HG02588 (cell line): ENCODE data around the gene FRMPD4.

Source experiments
- ATAC-seq: cut with Tn5 transposase; IDR thresholded peaks from one replicate; pipeline ENCODE4 v1.9.1; 2021; ENCODE audit warnings: mild to moderate bottlenecking, moderate library complexity; ENCODE audit not compliant: unreplicated experiment

Gene FRMPD4

DNA sequence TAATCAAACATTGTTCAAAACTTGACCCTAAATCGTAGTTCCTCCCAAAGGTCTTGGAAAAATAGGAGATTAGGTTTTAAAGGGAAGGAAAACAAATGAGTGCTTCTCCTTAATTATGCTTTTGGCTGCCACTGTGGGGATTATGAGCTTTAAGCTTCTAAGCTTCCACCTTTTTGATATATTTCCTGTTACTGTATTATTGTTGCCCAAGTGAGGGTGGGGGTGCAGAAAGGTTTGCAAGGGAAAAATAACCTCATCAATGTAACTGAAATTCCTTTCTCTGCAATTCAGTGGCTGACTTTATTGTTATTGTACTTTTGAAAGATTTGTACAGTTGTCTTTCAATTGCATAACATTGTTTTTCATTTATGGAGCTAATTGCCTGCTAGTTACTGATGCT, 285.1 kb downstream of the FRMPD4 start:
- no peak for ATAC-seq

DNA sequence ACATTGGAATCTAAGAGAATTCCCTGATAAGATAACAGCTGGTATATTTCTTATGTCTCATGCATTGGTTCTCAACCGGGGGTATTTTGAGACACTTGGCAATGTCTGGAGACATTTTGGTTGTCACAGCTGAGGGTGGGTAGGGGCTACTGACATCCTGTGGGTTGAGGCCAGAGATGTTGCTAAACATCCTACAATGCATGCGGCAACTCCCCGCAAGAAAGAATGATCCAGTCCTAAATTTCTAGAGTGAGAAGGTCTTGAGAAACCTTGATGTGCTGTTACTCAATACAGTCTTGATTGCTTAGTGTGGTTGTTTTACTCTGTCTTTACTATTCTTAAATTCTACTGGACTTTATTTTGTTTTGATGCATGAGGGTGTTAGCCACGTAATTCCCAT, 287.2 kb downstream of the FRMPD4 start:
- no peak for ATAC-seq

DNA sequence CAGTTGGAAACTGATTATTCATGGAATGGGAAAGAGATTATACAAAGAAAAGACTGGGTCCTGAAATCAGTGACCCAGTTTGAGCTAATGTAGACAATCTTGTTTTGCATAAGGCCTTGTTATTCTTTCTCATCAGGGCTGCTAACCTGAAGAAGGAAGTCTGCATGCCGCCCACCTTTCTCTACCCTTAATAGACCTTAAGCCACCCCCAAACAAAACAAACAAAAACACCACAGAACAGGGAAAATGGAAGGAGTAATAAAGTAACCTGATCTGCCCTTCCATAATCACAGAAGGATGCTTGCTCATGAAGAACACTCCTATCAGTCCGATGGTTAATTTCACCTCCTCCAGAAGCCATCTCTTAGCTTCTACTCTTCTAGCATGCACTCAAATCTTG, 288.1 kb downstream of the FRMPD4 start:
- no peak for ATAC-seq

DNA sequence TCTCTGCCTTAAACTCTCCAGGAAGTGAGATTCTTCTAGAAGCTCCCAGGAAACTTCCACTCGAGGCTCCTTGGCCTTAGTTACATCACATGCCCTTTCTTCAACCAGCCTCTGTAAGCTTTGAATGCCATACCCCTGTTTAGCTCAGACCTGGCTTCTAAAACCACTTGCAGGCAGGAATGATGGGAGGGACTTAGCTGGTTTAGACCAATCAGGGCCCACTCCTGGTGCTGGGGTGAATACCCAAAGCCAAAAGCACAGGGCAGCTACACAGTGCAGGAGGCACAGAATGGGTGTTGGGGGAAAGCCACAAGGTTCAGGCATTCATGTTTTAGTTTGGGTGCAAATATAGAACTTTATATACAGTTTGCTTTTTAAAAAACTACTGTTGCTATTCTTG, 296.2 kb downstream of the FRMPD4 start:
- no peak for ATAC-seq

DNA sequence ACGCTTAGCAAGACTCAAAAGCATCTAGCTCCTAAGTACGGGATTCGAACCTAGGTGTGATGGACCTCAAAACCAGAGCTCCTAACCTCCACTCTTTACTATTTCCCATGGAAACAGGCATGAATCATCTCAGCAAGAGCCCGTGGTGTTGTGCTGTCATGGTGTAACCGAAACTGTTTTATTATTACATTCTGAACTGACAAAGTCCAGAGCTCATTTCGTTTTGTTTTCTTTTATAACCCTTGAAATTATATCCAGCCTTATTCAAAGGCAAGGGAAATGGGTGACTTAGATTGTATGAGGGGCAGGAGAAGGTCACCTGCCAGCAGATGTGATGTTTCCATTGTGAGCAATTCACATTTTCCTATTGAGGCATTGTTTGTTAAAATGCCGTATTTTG, 301.1 kb downstream of the FRMPD4 start:
- ATAC-seq = no peak

DNA sequence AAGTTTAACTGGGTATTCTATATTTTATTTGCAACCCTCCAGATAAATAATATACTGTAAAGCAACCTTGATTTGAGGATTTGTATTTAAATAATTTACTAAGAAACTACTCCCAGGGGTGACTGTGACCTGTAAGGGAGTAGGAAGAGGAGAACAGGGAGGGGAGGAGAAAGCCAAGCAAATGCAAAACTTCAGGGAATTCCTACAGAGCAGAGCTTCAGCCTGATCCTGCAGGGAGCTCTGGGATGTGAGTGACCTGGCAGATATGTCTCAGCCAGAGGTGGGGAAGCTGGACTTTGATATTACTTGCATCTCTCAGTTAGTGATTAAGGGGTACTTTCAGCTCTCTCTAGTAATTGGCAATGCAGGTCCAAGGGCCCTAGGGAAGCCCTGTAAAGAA, 302.0 kb downstream of the FRMPD4 start:
- no peak for ATAC-seq

DNA sequence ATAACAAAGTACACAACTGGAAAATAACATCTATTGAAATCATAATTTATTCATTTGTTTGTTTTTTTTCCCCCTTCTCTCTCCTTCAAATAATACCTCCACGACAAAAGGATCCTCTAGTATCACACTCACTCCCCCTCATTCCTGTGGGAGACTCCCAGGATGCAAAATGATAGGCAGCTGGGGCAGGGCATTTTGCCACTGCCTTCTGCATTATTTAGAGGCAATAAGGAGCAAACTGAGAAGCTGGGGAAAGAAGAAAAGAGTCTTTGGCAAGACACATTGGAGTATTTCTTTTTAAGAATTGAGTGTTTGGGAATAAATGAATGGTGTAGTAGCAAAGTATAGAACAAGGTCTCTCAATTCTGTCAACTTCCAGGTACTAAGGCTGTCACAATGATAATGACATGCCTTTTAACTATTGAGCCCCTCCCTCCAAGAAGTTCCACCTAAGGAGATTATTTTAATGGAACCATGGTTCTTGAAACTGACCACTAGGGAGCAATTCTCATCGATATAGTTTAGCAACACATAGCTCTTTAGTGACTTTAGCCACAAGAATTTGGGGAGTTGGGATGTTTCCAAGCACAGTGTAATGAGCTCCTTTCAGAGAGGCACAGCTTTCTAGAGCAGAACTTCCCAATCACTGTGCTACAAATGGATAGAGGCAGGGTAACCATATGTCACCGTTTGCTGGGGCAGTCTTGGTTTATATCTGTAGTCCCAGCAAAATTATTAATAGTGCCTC, 303.3 kb downstream of the FRMPD4 start:
- no peak for ATAC-seq

DNA sequence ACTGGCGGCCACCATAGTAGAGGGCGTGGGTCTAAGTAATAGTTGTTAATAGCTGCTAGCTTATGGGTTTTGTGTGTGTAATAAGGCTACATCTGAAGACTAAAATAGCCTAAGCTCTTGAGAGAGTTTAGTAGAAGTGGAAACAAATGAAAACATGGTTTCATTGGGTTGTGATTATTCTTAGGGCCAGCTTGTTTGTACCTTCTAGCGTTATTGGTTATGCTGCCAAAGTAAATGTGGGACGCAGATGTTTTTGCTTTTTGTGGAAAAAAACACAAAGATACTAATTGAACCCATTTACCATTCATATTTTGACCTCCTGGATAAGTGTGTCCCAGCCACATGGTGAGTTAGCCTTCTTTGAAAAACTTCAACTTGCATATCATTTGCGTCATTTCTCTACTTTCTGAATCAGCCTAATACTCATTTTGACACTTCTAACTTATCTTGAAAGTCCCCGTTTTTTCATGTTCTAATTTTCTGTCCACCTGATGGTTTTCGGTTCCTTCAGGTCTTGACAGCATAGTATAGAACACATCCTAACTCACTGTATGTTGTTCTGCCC, 305.3 kb downstream of the FRMPD4 start:
- peak; percentile 91 for ATAC-seq

DNA sequence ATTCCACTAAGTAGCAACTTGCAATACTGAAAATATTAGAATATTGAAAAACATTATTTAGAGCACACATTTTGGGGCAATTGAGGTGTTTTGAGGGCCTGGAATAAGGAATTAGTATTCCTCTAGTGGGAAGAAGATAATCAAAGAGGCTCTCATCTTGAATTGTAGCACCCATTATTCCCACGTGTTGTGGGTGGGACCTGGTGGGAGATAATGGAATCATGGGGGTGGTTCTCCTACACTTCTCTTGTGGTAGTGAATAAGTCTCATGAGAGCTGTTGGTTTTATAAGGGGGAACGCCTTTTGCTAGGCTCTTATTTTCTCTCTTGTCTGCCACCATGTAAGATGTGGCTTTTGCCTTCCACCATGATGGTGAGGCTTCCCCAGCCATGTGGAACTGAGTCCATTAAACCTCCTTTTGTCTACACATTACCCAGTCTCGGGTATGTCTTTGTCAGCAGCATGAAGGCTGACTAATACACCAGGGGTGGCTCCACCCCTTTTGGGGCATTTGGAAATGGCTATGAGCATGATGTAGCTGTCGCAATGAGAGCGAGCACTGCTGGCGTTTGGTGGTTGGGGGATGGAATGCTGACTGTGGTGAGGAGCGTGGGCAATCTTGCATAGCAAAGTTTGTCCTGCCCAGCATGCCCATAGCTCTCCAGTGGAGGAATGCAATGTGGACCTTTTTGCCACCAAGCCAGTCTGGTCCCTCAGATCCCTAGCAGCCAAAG, 308.2 kb downstream of the FRMPD4 start:
- no peak for ATAC-seq

DNA sequence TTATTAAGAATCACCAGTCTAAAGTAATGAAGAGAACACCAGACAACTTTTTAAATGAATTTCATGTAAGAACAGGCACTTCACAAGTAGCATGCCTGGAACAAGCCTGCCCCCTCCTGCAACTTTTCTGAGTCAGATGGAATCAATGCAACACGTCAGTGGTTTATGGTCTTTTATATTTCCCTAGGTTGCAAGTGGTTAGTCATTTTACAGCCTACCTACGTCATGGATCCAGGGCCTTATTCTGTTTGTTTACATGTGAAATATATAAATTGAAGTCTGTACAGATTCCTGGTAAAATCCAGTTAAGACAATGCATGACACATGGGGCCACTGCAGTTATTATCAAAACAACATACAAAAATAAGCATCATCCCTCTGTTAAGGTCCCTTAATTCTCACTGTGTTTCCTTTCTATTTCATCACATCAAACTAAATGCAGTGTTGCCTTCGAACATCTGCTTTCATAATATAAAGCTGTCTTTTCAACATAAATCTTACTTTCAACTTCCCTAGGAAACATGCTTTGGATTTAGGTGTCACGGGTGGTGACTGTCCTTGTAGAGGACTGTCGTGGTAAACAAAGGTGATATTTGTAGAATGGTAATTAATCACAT, 309.3 kb downstream of the FRMPD4 start:
- ATAC-seq = no peak

DNA sequence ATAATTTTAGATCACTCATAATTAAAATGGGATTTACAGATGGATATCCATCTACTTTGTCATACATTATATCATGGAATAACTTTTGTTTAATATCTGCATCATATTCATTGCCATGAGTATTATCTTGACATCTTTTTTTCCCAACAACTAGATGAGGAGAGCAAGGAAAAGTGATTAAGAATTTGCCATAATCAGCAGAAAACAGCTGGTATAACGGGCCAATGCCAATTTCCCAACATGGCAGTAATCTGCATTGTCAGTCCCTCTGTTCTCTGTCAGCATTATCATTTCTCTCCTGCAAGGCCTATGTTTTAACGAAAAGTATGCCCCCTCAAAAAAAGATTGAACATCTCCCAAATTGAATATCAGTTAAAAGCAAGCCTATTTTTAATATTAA, 314.0 kb downstream of the FRMPD4 start:
- ATAC-seq = no peak

DNA sequence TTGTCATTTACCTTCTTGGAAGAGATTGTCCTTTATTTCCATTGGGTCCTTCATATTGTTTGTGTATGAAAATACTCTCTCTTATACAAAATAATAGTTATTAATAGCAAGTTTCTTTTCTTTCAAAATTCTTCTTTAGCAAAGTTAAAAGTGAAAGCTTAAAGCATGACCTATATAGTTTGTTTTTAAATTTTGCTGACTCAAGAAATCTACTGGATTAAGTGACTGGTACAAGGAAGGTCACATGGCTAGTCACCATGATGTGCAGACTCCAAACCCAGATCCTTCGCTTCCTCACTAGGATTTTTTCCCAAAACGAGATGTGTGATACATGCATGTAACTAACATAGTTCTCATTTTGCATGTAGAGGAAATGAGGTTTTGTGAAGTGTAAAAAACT, 322.7 kb downstream of the FRMPD4 start:
- ATAC-seq = no peak

DNA sequence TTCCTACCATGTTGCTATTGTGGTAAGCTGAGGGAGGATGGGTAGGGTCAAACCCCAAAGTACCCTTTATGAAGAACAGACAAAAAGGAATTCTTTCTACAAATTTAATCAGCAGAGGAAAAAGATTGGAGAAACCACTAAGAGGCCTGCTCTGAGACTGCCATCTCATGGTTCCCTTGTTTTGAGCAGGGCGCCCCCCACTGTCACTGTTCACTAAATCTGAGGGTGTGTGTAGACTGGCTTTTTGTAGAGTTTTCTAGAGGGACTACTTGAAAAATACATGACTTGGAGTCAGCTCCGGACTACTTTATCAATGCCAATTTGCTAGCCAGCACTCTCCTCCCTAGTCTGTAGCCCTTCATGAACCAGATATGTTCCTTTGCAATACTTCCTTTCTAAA, 324.8 kb downstream of the FRMPD4 start:
- no peak for ATAC-seq

DNA sequence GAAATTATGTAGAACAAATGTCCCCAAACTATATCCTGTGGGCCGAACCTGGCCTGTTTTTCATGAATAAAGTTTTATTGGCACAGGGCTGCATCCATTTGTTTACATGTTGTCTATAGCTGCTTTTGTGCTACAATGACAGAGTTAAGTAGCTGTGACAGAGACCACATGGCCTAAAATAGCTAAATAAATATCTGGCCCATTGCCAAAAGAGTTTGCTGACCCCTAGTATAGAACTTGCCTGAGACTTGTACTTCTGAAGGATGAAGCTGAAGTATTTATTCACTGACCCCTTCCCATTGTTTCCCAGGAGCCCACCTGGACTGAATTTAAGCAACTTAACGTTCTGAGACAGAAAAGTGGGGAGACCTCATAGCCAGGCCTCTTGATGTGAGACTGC, 325.6 kb downstream of the FRMPD4 start:
- ATAC-seq = no peak

DNA sequence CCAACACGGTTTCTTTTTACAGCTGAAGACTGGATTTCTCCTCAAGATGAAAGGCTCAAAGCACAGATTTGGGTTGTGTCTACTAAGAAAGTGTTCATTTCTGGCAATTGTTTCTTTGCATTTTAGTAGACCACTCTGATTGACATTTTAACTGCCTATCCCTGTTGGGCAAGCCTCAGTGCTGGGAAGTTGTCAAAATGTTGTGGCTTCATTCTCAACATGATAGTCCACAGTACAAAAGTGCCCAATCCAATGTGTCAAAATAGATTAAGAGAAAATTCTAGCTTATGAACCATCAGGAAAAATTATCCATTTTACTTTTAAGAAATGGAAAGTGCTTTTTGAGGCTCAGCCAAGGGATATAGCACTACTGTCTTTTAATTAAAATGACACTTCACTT, 329.0 kb downstream of the FRMPD4 start:
- no peak for ATAC-seq

DNA sequence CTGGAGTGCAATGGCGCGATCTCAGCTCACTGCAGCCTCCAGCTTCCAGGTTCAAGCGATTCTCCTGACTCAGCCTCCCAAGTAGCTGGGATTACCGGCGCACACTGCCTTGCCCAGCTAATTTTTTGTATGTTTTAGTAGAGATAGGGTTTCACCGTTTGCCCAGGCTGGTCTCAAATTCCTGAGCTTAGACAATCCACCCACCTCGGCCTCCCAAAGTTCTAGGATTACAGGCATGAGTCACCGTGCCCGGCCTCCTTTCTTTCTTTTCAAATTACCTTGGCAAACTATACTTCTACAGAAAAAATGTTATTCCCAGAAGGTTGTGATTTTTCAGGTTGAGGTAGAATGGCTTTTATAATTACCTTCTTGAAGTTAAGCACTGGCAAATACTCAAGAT, 331.0 kb downstream of the FRMPD4 start:
- ATAC-seq = no peak

DNA sequence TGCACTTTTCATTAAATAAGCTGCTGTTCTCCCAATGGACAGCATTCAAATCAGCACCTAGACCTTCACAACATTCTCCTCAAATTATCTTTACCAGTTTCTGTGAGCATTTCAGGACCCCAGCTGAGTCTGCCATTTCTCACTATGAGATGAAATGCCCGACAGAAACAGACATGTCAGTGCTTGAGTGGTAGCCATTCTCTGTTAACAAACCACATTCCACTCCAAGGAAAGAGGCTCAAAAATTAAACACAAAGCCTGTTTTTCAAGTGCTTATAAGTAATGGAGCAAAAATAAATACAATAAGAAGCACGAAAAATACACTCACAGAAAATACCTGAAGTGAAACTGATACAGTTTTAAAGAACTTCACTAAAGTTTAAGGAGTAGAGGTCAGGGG, 332.8 kb downstream of the FRMPD4 start:
- no peak for ATAC-seq

DNA sequence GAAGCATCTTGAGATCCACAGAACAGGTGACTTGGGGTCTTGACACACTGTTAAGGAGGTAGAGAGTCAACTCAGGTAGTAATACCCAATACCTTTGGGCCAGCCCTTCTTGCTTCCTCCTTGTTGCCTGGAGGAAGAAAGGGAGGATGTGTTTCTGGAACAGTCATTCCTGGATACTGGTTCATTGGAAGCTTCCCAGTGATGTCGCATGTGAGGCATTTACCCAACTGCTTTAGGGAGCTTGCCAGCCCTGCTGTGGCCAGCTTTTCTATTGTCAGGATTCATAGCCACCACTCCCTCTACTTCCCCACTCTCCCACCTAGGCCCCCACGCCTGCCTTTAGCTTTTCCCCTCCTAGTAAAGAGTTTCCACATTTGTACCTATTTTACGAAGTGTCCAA, 342.7 kb downstream of the FRMPD4 start:
- no peak for ATAC-seq

DNA sequence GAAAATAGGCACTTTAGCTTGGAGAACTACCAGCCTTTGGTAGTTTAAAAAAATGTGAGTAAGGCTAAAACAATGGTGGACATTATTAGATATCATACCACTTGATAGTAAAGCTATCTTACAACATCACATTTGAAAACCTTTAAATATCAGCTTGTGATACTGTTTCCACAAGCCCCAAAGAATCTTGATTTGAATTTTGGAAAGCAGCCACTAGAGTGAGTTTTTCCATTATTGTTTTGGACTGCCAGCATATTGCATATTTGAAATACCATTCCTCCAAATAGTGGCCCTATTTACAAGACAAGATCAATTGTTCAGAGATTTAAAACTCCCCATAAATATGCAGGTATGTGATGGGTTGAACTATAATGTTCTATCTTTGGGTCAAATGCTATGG, 349.9 kb downstream of the FRMPD4 start:
- ATAC-seq = no peak

DNA sequence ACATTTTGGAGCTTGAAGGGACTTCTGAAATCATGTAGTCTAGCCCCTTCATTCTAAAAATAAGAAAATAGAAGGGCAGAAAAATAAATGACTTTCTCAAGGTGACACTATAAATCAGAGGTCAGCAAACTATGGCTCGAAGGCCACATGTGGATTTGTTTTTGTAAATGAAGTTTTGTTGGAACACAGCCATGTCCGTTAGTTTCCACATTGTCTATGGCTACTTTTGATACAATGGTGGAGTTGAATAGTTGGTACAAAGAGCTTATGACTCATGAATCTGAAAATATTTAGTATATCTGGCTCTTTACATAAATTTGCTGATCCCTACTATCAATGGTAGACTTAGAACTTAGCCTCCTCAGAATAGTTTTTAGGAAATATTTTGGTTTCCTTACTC, 350.5 kb downstream of the FRMPD4 start:
- no peak for ATAC-seq

DNA sequence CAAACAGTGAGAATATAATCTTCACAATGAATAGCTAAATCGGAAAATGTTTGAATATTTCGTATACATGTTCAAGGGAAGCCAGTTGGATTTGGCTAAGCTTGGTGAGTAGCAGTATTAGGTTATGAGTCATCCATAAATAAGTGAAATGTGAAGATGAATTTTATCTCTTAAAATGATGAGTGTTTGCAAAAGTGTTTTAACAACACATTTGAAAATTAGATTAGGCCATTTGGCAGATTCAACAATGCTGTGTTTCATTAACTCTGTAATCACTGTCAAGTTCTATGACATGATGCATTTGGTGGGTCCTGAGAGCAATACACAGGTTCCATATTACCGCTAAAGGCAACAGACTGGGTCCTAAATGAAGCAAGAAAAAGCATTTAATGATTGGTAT, 351.1 kb downstream of the FRMPD4 start:
- no peak for ATAC-seq
